ENCODE results near the gene HDAC4. TPM values are rescaled to one million over a fixed set of nuclear protein-coding genes. Genes with fewer than 3 reads are reported as not detected.

HDAC4 gene
- total and polyA plus RNA-seq, 2 experiments from 2014 or later, result 8.1 to 41.8 TPM

DNA sequence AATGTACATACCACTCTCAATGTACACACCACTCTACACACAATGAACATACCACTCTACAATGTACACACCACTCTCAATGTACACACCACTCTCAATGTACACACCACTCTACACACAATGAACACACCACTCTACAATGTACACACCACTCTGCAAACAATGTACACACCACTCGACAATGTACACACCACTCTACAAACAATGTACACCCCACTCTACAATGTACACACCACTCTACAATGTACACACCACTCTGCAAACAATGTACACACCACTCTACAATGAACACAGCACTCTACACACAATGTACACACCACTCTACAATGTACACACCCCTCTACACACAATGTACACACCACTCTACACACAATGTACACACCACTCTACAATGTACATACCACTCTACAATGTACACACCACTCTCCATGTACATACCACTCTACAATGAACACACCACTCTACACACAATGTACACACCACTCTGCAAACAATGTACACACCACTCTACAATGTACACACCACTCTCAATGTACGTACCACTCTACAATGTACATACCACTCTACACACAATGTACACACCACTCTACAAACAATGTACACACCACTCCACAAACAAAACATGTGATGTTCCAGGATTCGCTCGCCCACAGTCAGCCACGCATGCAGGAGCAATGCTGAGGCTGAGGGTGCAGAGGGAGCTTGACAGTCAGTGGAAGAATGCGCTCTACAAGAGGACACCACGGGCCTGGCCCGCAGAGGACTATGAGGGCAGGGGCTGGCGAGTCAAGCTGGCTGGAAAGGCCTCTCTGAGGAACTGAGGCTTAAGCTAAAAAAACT, 118.2 kb downstream of the HDAC4 start:
- Mint-ChIP-seq H3K4me1 (peaks cover 29% of the 10 kb centered on the region), H3K36me3 (ENCODE audit: low read depth) (no peaks in the 10 kb centered on the region), H3K4me3 (no peak overlapping the region), H3K27ac (no peak overlapping the region), H3K9me3 (no peaks in the 10 kb centered on the region), H3K27me3 (ENCODE audit: insufficient read depth, low read depth, poor library complexity) (peaks cover 7% of the 10 kb centered on the region)
- Histone ChIP-seq H3K4me1 (ENCODE audit: insufficient read depth) (no peaks in the 10 kb centered on the region), H3K79me2 (replicated peaks; ENCODE audit: insufficient read depth) (peaks cover 66% of the 10 kb centered on the region), H3K27ac (ENCODE audit: low read depth) (no peak overlapping the region), H3F3A (replicated peaks; ENCODE audit: low read depth) (no peaks in the 10 kb centered on the region), H3K4me3 (no peak overlapping the region), H4K20me1 (replicated peaks; ENCODE audit: insufficient read depth) (peaks cover 4% of the 10 kb centered on the region), H3K4me2 (no peak overlapping the region), H3K36me3 (ENCODE audit: insufficient read depth) (no peaks in the 10 kb centered on the region), H2AFZ (no peak overlapping the region), H3K9me2 (ENCODE audit: insufficient read depth) (no peaks in the 10 kb centered on the region), H3K27me3 (ENCODE audit: insufficient read depth) (no peaks in the 10 kb centered on the region)
- ATAC-seq, result no peak
- no peak for DNase-seq (ENCODE audit: low spot score)
- TF ChIP-seq, protein P1, sequence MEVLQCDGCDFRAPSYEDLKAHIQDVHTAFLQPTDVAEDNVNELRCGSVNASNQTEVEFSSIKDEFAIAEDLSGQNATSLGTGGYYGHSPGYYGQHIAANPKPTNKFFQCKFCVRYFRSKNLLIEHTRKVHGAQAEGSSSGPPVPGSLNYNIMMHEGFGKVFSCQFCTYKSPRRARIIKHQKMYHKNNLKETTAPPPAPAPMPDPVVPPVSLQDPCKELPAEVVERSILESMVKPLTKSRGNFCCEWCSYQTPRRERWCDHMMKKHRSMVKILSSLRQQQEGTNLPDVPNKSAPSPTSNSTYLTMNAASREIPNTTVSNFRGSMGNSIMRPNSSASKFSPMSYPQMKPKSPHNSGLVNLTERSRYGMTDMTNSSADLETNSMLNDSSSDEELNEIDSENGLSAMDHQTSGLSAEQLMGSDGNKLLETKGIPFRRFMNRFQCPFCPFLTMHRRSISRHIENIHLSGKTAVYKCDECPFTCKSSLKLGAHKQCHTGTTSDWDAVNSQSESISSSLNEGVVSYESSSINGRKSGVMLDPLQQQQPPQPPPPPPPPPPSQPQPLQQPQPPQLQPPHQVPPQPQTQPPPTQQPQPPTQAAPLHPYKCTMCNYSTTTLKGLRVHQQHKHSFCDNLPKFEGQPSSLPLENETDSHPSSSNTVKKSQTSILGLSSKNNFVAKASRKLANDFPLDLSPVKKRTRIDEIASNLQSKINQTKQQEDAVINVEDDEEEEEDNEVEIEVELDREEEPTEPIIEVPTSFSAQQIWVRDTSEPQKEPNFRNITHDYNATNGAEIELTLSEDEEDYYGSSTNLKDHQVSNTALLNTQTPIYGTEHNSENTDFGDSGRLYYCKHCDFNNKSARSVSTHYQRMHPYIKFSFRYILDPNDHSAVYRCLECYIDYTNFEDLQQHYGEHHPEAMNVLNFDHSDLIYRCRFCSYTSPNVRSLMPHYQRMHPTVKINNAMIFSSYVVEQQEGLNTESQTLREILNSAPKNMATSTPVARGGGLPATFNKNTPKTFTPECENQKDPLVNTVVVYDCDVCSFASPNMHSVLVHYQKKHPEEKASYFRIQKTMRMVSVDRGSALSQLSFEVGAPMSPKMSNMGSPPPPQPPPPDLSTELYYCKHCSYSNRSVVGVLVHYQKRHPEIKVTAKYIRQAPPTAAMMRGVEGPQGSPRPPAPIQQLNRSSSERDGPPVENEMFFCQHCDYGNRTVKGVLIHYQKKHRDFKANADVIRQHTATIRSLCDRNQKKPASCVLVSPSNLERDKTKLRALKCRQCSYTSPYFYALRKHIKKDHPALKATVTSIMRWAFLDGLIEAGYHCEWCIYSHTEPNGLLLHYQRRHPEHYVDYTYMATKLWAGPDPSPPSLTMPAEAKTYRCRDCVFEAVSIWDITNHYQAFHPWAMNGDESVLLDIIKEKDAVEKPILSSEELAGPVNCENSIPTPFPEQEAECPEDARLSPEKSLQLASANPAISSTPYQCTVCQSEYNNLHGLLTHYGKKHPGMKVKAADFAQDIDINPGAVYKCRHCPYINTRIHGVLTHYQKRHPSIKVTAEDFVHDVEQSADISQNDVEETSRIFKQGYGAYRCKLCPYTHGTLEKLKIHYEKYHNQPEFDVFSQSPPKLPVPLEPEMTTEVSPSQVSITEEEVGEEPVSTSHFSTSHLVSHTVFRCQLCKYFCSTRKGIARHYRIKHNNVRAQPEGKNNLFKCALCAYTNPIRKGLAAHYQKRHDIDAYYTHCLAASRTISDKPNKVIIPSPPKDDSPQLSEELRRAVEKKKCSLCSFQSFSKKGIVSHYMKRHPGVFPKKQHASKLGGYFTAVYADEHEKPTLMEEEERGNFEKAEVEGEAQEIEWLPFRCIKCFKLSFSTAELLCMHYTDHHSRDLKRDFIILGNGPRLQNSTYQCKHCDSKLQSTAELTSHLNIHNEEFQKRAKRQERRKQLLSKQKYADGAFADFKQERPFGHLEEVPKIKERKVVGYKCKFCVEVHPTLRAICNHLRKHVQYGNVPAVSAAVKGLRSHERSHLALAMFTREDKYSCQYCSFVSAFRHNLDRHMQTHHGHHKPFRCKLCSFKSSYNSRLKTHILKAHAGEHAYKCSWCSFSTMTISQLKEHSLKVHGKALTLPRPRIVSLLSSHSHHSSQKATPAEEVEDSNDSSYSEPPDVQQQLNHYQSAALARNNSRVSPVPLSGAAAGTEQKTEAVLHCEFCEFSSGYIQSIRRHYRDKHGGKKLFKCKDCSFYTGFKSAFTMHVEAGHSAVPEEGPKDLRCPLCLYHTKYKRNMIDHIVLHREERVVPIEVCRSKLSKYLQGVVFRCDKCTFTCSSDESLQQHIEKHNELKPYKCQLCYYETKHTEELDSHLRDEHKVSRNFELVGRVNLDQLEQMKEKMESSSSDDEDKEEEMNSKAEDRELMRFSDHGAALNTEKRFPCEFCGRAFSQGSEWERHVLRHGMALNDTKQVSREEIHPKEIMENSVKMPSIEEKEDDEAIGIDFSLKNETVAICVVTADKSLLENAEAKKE (CRISPR knock-in tag; IDR thresholded peaks at IDR 0.05), result no peak
- TF ChIP-seq, protein P2, sequence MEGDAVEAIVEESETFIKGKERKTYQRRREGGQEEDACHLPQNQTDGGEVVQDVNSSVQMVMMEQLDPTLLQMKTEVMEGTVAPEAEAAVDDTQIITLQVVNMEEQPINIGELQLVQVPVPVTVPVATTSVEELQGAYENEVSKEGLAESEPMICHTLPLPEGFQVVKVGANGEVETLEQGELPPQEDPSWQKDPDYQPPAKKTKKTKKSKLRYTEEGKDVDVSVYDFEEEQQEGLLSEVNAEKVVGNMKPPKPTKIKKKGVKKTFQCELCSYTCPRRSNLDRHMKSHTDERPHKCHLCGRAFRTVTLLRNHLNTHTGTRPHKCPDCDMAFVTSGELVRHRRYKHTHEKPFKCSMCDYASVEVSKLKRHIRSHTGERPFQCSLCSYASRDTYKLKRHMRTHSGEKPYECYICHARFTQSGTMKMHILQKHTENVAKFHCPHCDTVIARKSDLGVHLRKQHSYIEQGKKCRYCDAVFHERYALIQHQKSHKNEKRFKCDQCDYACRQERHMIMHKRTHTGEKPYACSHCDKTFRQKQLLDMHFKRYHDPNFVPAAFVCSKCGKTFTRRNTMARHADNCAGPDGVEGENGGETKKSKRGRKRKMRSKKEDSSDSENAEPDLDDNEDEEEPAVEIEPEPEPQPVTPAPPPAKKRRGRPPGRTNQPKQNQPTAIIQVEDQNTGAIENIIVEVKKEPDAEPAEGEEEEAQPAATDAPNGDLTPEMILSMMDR (conservative IDR thresholded peaks at IDR 0.05; ENCODE audit: low read depth in 2 of 2), result no peak
- TF ChIP-seq STAT1 (IDR thresholded peaks at IDR 0.05; ENCODE audit: unreplicated experiment) (no peak), EZH2phosphoT487 (IDR thresholded peaks at IDR 0.05; ENCODE audit: unreplicated experiment) (no peak), ETS1 (IDR thresholded peaks at IDR 0.05) (no peak), JUNB (IDR thresholded peaks at IDR 0.05; ENCODE audit: unreplicated experiment) (no peak), ZNF331 (CRISPR knock-in tag; IDR thresholded peaks at IDR 0.05; ENCODE audit: low read depth) (no peak), EZH2 (IDR thresholded peaks at IDR 0.05; ENCODE audit: low read depth, unreplicated experiment) (no peak), ZNF114 (CRISPR knock-in tag; IDR thresholded peaks at IDR 0.05) (no peak), NANOG (IDR thresholded peaks at IDR 0.05; ENCODE audit: borderline replicate concordance) (no peak)
- TF ChIP-seq, protein P3, sequence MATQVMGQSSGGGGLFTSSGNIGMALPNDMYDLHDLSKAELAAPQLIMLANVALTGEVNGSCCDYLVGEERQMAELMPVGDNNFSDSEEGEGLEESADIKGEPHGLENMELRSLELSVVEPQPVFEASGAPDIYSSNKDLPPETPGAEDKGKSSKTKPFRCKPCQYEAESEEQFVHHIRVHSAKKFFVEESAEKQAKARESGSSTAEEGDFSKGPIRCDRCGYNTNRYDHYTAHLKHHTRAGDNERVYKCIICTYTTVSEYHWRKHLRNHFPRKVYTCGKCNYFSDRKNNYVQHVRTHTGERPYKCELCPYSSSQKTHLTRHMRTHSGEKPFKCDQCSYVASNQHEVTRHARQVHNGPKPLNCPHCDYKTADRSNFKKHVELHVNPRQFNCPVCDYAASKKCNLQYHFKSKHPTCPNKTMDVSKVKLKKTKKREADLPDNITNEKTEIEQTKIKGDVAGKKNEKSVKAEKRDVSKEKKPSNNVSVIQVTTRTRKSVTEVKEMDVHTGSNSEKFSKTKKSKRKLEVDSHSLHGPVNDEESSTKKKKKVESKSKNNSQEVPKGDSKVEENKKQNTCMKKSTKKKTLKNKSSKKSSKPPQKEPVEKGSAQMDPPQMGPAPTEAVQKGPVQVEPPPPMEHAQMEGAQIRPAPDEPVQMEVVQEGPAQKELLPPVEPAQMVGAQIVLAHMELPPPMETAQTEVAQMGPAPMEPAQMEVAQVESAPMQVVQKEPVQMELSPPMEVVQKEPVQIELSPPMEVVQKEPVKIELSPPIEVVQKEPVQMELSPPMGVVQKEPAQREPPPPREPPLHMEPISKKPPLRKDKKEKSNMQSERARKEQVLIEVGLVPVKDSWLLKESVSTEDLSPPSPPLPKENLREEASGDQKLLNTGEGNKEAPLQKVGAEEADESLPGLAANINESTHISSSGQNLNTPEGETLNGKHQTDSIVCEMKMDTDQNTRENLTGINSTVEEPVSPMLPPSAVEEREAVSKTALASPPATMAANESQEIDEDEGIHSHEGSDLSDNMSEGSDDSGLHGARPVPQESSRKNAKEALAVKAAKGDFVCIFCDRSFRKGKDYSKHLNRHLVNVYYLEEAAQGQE (IDR thresholded peaks at IDR 0.05; ENCODE audit: unreplicated experiment), result no peak

Measured in GM23338 (cell line).